HG03565 (cell line): Measurements from ENCODE around the gene ATP5PB.
A peak's percentile ranks its signal among the peaks of the same experiment; 100 is the strongest.

Experiments used
- ATAC-seq: cut with Tn5 transposase; IDR thresholded peaks from one replicate; pipeline ENCODE4 v1.9.1; 2021; ENCODE audit warnings: mild to moderate bottlenecking, moderate library complexity; ENCODE audit not compliant: unreplicated experiment

The ATP5PB gene, protein sequence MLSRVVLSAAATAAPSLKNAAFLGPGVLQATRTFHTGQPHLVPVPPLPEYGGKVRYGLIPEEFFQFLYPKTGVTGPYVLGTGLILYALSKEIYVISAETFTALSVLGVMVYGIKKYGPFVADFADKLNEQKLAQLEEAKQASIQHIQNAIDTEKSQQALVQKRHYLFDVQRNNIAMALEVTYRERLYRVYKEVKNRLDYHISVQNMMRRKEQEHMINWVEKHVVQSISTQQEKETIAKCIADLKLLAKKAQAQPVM

DNA sequence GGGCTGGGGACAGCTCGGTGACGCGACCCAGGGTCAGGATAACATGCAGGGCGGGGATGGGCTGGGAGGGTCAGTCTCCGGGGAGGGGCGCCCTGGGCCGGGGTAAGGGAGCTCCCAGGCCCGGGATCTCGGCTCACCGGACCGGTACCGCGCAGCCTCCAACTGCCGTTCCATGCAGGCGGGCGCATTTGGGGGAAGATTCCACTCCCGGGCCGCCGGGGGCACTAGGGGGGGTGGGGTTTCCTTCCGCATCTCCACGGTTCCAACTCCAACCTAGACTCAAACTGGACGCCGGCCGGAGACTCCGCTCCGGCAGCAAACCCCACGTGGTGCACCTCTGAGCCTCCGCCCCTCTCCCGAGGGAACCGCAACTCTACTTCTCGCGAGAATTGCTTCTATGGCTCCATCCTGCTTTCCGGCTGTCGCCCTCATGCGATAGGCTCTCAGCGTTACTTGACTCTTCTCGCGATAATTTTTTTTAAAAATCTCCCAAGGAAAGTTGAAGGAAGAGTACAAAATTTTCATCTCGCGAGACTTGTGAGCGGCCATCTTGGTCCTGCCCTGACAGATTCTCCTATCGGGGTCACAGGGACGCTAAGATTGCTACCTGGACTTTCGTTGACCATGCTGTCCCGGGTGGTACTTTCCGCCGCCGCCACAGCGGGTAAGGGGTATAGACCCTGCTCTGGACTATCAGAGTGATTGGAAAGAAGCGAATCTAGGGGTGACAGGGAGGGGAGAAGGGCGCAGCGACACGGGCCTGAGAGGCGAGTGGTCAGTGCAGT is at the start of gene ATP5PB, which contains the start of gene WDR77:
Gene ATP5PB, plus strand, starts transcription at position 547 of the 785 bp plus-strand sequence. Its CDS starts 78 bp downstream, at position 625.
Gene WDR77, minus strand, starts transcription at position 339 of the 785 bp plus-strand sequence. Its CDS starts 87 bp downstream, at position 252.
- peak; percentile 96 for ATAC-seq

DNA sequence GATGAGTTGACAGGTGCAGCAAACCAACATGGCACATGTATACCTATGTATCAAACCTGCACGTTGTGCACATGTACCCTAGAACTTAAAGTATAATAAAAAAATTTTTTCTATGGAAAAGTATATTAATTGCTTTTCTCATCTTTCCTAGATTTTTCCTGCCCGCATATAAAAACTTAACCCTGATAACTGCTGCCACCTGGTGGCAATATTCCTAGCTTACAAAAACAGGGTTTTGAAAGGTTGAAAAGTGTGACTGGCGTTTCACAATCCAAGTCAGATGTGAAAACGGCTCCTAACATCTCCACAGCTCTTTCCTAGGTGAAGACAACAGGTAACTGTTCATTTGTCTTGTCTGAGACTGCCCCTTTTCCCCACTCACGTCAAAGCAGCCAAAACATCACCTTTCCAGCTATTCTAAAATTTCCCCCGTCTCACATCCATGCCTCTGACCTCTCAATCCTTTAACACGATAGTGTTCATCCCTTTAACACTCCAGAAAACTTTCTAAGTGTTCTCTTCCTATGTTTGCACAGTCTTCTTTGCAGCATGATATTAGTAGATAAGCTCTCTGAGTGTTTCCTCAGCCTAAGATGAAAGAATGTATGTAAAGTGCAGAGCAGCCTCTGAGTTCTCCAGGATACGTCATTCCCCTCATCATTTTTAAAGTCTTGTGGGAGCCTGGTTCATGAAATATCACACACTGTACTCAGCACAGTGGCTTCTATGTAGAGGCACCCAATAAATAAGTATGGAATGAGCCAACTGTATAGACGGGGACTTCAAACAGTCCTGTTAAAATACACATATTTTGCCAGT is 49.3 kb upstream of the ATP5PB start:
- ATAC-seq = no peak

DNA sequence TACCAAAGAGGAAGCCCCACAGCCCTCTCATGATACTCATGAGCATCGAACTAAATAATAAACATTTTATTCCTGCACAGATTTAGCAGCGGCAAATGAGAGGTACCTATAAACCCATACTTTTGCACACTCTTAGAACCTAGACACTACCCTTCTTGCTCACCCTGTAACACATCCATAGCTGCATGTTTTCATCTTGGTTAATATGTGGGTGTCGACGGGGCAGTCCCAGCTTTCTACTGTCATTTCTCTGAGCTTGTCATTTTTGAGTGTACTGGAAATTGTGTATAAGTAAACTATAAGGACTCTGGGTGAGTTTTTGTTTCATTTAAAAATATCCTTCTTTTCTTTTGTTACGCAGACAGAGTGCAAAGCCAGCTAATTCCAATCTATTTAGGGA is 47.2 kb upstream of the ATP5PB start:
- no peak for ATAC-seq

DNA sequence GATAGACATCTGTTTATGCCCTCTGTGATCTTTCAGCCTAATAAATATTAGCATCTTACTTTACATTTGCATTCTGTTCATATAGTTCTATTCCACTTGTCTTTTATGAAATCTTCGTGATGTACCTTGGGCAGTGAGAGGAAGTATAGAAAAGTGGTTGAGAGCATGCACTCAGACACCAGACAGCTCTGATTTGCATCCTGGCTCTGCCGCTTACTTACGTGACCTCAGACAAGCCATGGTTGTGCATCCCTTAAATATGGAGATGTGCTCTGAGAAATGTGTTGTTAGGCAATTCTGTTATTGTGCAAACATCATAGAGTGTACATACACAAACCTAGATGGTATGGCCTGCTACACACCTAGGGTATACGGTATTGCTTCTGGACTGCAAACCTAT is 44.7 kb upstream of the ATP5PB start:
- no peak for ATAC-seq

- peak; percentile 94 for ATAC-seq
Observed at GRCh38 chr1:111406321-111406768, 42.9 kb upstream of the ATP5PB start.

GRCh38 chr1:111407301-111407700 is 42.0 kb upstream of the ATP5PB start:
- no peak for ATAC-seq

DNA sequence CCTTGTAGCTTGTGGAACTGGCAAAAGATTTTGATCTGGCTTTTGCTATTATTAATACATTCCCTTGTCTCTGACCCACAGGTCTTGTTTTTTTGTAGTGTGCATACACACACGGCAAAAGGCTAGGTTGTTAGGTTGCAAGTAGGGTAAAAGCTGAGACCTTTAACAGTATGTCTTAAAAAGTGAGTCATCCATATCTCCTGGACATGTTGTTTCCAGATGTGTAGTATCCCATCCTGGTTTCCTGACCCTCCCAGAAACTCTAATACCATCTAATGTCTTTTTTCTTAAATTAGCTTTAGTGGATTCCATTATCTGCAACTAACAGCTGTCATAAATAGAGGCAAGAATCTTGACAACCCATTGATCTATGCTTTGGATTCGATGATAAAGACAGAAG is 36.4 kb upstream of the ATP5PB start:
- no peak for ATAC-seq

DNA sequence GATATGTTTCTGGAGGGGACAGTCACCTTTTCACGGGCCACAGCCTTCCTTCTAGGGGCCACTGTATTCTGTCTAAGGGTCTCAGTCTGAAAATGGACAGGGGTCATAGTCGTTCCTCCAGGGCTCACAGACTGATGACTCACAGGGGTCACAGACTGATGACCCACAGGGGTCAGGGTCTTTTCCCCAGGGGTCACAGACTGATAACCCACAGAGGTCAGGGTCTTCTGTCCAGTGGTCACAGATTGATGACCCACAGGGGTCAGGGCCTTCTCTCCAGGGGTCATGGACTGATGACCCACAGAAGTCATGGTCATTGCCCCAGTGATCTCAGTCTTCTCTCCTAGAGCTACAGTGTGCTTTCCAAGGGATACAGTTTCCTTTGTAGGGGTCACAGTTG is 34.5 kb upstream of the ATP5PB start:
- ATAC-seq = no peak

GRCh38 chr1:111415461-111415860 is 33.8 kb upstream of the ATP5PB start:
- no peak for ATAC-seq

DNA sequence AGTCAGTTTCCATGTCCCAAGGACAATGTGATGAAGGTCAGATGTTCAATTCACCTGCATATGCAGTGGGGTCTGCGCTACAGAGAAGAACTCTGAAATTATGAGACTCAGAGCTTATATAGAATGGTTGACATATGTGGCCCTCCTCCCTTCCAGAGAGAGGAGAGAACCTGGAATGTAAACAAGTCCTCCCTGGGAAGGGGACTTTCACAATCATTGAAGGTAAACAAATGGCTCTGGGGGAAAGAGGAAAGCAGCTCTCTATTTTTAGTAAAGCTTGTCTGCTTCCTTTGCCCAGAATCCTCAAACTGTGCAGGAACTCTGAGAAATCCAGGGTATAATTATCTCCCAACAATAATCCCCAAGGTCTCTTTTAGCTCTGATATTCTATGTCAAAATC is 31.5 kb upstream of the ATP5PB start:
- no peak for ATAC-seq

DNA sequence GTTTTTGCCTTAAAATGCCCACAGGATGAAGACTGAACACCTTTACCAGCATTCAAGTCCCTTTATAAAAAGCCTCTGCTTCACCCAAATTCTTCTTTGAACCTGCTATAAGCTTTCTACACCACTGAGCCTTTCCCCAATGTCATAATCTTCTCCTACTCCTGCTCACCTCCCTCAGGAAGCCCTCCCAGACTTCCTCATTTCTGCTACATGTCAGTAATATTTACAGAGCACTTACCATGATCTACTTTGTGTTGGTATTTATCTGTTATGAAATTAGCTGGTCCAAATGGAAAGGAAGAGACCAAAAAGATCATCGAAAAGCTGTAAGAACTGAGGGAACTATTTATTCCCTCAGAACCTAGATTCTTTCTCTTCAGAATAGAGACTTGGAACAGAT is 30.2 kb upstream of the ATP5PB start:
- ATAC-seq = no peak

DNA sequence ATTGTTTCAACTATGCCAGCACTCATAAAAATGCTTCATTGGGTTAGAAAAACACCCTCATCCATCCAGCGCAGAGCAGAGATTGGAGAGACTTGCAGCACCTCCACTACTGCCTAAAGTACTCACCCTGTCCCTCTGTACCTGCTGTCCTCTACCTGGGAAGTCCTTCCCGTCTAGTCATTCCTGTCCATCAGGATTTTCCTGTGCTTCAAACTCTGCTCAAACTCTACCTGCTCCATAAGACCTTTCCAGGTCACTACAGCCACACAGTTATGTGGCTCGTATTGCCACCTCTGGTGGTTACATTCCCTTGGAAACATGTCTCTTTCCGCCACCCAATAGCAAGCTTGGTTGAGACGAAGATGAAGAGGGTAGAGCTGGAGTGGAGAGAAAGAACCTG is 28.9 kb upstream of the ATP5PB start:
- no peak for ATAC-seq

DNA sequence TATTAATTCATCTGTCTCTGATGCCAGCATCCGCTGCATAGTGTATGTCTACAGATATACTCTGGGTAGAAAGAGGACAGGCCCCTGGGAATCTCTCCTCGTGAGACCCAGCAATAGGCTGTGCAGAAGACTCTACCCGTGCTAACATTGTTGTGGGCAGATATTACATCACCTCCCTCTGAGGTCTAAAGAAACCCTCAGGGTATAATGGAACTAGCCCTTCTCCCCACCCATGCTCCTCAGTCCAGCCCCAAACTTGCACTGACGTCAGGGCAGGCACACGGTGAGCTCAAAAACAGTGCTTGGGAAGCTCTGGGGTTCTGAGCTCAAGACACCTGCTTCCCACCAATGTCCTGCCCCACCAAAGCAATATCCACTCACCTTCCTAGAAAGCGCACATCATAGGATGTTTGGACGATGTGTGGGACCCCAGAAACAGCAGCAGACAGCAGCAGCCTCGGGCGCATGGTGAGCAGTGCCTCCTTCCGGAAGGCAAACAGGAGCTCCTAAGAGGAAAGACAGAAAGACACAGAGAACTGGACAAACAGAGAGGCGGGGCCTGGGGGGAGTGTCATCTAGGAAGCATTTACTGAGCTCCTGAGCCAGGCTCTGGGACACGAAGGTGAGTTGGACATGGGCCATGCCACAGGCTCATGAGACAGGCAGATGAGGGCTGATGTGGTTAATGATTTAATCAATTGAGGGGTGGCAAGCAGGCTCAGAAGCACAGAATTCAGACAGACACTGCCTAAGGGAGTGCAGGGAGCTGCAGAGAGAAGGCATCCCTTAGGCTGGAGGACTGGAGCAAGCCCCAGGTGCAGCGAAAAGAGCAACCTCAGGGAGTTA is 26.5 kb upstream of the ATP5PB start:
- no peak for ATAC-seq

GRCh38 chr1:111424281-111424680 is 25.0 kb upstream of the ATP5PB start:
- ATAC-seq = no peak

GRCh38 chr1:111436726-111437125 is 12.5 kb upstream of the ATP5PB start:
- no peak for ATAC-seq

DNA sequence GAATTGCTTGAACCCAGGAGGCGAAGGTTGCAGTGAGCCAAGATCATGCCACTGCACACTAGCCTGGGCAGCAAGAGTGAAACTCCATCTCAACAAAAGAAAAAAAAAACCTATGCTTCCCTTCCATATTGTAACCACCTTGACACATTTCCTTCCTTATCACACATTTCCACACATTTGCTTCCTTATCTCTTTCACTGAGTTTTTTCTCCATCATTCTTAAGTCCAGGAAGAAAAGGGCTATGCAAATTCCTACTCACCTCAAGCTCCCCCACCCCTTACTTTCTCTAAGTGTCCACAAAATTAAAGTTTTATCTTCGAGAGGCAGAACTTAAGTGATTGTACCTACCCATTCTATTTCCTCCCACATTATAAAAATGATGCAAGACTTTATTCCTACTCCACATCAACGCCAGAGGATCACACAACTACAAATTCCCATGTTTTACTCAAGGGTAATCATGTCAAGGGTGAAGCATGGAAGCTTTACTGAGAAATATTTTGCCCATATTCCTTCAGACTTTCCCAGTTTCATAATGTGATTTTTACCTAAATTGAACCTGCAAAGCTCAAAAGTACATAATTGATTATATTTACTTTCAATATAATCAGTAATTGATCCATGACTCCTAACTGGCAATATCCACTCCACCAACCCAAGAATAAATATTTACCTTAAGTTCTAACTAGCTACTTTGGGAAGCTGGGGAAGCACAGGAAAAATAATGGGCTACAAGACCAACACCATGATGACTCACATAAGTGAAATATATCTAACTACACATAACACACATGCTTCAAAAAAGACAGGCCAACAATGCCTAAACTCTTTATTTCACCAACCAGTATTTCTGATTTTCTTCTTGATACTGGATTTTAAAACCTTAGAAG is 9.6 kb upstream of the ATP5PB start:
- no peak for ATAC-seq

- no peak for ATAC-seq
Observed at GRCh38 chr1:111441573-111442192, 7.6 kb upstream of the ATP5PB start.

DNA sequence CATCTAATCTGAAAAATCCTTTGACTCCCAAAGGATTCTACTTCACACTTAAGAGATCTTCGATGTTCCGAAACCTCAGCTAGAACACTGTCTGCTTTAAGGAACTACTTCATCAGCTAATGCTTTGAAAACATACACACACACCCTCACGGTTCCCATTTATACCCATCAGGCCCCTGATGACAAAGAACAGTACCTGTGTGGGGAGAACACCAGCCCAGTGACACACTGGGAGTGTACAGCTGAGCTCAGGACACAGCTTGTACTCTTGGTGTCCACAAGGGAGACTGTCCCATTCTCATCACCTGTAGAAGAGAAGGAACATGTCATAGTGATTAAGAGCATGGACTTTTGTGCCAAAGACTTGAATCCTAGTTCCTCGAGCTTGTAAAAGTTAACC is 6.8 kb upstream of the ATP5PB start:
- no peak for ATAC-seq

- no peak for ATAC-seq
Observed at GRCh38 chr1:111444031-111444430, 5.2 kb upstream of the ATP5PB start.
